GM19043 (cell line): Measurements from ENCODE around the gene CCDC201.
"Not testable (repeated sequence)": the region's sequence is repeated elsewhere in the genome, so short reads cannot be mapped to it uniquely, and the experiment has no call there.

Experiments used
- ATAC-seq: cut with Tn5 transposase; IDR thresholded peaks from one replicate; pipeline ENCODE4 v1.9.1; 2021; ENCODE audit warnings: low read depth; ENCODE audit not compliant: unreplicated experiment

CCDC201 gene

GRCh38 chr7:45827731-45828130 is 45.2 kb downstream of the CCDC201 start:
- ATAC-seq, result not testable (repeated sequence)

- not testable (repeated sequence) for ATAC-seq
Observed at GRCh38 chr7:45826550-45826949, 46.3 kb downstream of the CCDC201 start.

GRCh38 chr7:45818763-45819162 is 54.1 kb downstream of the CCDC201 start:
- not testable (repeated sequence) for ATAC-seq

GRCh38 chr7:45817913-45818312 is 55.0 kb downstream of the CCDC201 start:
- ATAC-seq, result not testable (repeated sequence)

GRCh38 chr7:45817016-45817415 is 55.9 kb downstream of the CCDC201 start:
- not testable (repeated sequence) for ATAC-seq

GRCh38 chr7:45814216-45815118 is 58.4 kb downstream of the CCDC201 start:
- not testable (repeated sequence) for ATAC-seq

- ATAC-seq, result not testable (repeated sequence)
Observed at GRCh38 chr7:45813771-45814170, 59.1 kb downstream of the CCDC201 start.

- ATAC-seq, result no peak
Observed at GRCh38 chr7:45812946-45813345, 59.9 kb downstream of the CCDC201 start.

GRCh38 chr7:45811652-45812234 is 61.1 kb downstream of the CCDC201 start:
- not testable (repeated sequence) for ATAC-seq

- not testable (repeated sequence) for ATAC-seq
Observed at GRCh38 chr7:45810451-45811005, 62.4 kb downstream of the CCDC201 start.
